ENCODE results near the gene BMPR1A. TPM values are rescaled to one million over a fixed set of nuclear protein-coding genes. Genes with fewer than 3 reads are reported as not detected.

BMPR1A gene
- total and polyA plus RNA-seq, 2 of the 13 experiments (the other 11 are each of a cell fraction or from before 2014, with no cell fraction given) = 17.8 to 44.2 TPM

DNA sequence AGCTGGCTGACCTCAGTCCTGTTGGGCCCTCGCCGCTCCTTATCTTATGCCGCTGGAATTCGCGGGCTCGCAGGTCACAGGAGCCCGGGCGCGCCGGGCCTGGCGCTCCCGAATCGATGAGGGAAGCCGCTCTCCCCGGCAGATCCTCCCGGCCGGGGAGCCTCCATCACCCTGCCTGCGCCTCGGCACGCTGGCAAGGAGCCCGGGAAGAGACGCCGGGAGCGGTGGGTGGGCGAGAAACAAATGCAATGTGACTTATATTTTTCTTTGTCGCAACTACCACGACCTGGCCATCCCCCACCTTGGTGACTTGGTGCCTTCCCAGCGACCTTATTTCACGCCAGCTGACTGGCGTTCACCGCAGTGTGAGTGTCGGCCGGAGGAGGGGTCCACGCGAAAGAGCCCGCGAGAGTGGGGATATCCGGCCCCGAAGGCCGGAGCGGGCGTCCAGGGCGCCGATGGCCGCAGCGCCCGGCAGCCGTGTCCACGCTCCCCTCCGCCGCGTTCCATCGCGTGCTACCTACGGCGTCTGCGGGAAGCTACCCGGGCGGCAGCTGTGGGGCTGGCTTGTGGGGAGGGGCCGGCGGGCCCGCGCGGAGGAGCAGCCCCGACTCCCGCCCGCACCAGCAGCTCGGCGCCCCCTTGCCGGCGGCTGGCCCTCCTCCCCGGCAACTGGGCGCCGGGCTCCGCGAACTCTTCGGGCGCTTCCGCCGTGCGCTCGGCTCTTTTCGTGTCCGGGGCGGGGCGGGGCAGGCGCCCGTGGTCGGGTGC lies 494 bp upstream of the BMPR1A start (continued):
- TF ChIP-seq, protein P1, sequence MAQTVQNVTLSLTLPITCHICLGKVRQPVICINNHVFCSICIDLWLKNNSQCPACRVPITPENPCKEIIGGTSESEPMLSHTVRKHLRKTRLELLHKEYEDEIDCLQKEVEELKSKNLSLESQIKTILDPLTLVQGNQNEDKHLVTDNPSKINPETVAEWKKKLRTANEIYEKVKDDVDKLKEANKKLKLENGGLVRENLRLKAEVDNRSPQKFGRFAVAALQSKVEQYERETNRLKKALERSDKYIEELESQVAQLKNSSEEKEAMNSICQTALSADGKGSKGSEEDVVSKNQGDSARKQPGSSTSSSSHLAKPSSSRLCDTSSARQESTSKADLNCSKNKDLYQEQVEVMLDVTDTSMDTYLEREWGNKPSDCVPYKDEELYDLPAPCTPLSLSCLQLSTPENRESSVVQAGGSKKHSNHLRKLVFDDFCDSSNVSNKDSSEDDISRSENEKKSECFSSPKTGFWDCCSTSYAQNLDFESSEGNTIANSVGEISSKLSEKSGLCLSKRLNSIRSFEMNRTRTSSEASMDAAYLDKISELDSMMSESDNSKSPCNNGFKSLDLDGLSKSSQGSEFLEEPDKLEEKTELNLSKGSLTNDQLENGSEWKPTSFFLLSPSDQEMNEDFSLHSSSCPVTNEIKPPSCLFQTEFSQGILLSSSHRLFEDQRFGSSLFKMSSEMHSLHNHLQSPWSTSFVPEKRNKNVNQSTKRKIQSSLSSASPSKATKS (CRISPR knock-in tag; IDR thresholded peaks at IDR 0.05) = no peak
- TF ChIP-seq SSRP1 (CRISPR knock-in tag; IDR thresholded peaks at IDR 0.05) = no peak
- peak; percentile 83; the same call in 1 of the 2 replicates for TF ChIP-seq KDM2A (CRISPR knock-in tag; IDR thresholded peaks at IDR 0.05; ENCODE audit: borderline replicate concordance, low read depth)
- no peak for TF ChIP-seq NR2F6 (IDR thresholded peaks at IDR 0.05)
- TF ChIP-seq NR2F6 (CRISPR knock-in tag; IDR thresholded peaks at IDR 0.05) = 0 out of 2 replicates have a peak, but pooled peaks have one; percentile 1
- TF ChIP-seq ZNF296 (CRISPR knock-in tag; conservative IDR thresholded peaks at IDR 0.05) = peak; percentile 67
- TF ChIP-seq ZC3H13 (CRISPR knock-in tag; IDR thresholded peaks at IDR 0.05) = peak; percentile 83
- TF ChIP-seq ZNF558 (CRISPR knock-in tag; IDR thresholded peaks at IDR 0.05; ENCODE audit: borderline replicate concordance) = 0 out of 2 replicates have a peak, but pooled peaks have one; percentile 29
- TF ChIP-seq ZNF850 (CRISPR knock-in tag; conservative IDR thresholded peaks at IDR 0.05) = no peak
- TF ChIP-seq, protein P2, sequence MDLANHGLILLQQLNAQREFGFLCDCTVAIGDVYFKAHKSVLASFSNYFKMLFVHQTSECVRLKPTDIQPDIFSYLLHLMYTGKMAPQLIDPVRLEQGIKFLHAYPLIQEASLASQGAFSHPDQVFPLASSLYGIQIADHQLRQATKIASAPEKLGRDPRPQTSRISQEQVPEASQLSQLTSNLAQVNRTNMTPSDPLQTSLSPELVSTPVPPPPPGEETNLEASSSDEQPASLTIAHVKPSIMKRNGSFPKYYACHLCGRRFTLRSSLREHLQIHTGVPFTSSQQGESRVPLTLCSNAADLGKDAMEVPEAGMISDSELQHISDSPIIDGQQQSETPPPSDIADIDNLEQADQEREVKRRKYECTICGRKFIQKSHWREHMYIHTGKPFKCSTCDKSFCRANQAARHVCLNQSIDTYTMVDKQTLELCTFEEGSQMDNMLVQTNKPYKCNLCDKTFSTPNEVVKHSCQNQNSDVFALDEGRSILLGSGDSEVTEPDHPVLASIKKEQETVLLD (CRISPR knock-in tag; IDR thresholded peaks at IDR 0.05; ENCODE audit: low read depth) = peak; percentile 60; the same call in 1 of the 2 replicates
- peak; percentile 71; the same call in 1 of the 2 replicates for TF ChIP-seq ZNF317 (CRISPR knock-in tag; IDR thresholded peaks at IDR 0.05)
- TF ChIP-seq PAF1 (CRISPR knock-in tag; IDR thresholded peaks at IDR 0.05) = no peak
- TF ChIP-seq ZNF605 (CRISPR knock-in tag; IDR thresholded peaks at IDR 0.05) = peak; percentile 79
- TF ChIP-seq TOE1 (CRISPR knock-in tag; IDR thresholded peaks at IDR 0.05) = no peak; the same call in 1 of the 2 replicates
- TF ChIP-seq, protein P3, sequence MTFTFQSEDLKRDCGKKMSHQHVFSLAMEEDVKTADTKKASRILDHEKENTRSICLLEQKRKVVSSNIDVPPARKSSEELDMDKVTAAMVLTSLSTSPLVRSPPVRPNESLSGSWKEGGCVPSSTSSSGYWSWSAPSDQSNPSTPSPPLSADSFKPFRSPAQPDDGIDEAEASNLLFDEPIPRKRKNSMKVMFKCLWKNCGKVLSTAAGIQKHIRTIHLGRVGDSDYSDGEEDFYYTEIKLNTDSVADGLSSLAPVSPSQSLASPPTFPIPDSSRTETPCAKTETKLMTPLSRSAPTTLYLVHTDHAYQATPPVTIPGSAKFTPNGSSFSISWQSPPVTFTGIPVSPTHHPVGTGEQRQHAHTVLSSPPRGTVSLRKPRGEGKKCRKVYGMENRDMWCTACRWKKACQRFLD (CRISPR knock-in tag; IDR thresholded peaks at IDR 0.05; ENCODE audit: borderline replicate concordance) = 0 out of 2 replicates have a peak, but pooled peaks have one; percentile 58
- peak; percentile 47; the same call in 1 of the 2 replicates for TF ChIP-seq PHF20 (CRISPR knock-in tag; IDR thresholded peaks at IDR 0.05)
- TF ChIP-seq ZFP82 (CRISPR knock-in tag; IDR thresholded peaks at IDR 0.05; ENCODE audit: borderline replicate concordance) = no peak
- TF ChIP-seq NRL (CRISPR knock-in tag; IDR thresholded peaks at IDR 0.05; ENCODE audit: borderline replicate concordance) = peak; percentile 74; the same call in 1 of the 2 replicates
- 0 out of 2 replicates have a peak, but pooled peaks have one; percentile 12 for TF ChIP-seq ZNF607 (CRISPR knock-in tag; IDR thresholded peaks at IDR 0.05; ENCODE audit: borderline replicate concordance)
- TF ChIP-seq, protein P4, sequence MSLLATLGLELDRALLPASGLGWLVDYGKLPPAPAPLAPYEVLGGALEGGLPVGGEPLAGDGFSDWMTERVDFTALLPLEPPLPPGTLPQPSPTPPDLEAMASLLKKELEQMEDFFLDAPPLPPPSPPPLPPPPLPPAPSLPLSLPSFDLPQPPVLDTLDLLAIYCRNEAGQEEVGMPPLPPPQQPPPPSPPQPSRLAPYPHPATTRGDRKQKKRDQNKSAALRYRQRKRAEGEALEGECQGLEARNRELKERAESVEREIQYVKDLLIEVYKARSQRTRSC (CRISPR knock-in tag; IDR thresholded peaks at IDR 0.05; ENCODE audit: low read depth) = no peak
- TF ChIP-seq, protein P5, sequence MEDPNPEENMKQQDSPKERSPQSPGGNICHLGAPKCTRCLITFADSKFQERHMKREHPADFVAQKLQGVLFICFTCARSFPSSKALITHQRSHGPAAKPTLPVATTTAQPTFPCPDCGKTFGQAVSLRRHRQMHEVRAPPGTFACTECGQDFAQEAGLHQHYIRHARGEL (CRISPR knock-in tag; IDR thresholded peaks at IDR 0.05) = no peak
- TF ChIP-seq ZNF530 (CRISPR knock-in tag; IDR thresholded peaks at IDR 0.05; ENCODE audit: low read depth) = 0 out of 2 replicates have a peak, but pooled peaks have one; percentile 39
- TF ChIP-seq BRD4 (CRISPR knock-in tag; IDR thresholded peaks at IDR 0.05) = 0 out of 2 replicates have a peak, but pooled peaks have one; percentile 26

Measured in HepG2 (cell line).